Kidney (tissue), 14 donors: ENCODE data around the gene MED13. TPM values are rescaled to one million over a fixed set of nuclear protein-coding genes. Genes with fewer than 3 reads are reported as not detected.

Experiments
- DNase-seq, 5 donors: peaks; one replicate each; pipeline ENCODE4 v3.0.0-alpha.2; 2013 to 2020
- FAIRE-seq: peaks from 2 replicates; lab custom pipeline; 2012; peaks lifted over from hg19 to GRCh38; lab: Jason Lieb, UNC
- H3K27ac ChIP-seq, 2 donors: one replicate each; pipeline ENCODE4 v1.7.0; 2013; ENCODE audit warnings: low read depth in 2 of 2, low read length in 2 of 2, inconsistent platforms in 1 of 2
- H3K27me3 ChIP-seq: one replicate; pipeline ENCODE4 v1.7.1; 2013; ENCODE audit warnings: low read length, inconsistent platforms; ENCODE audit not compliant: control insufficient read depth, insufficient read depth
- H3K36me3 ChIP-seq, 3 donors: one replicate each; pipeline versions ENCODE4 v1.7.0 to v1.7.1; 2013; ENCODE audit warnings: low read length in 3 of 3, control low read depth in 1 of 3, inconsistent platforms in 1 of 3; ENCODE audit not compliant: insufficient read depth in 3 of 3, control insufficient read depth in 2 of 3
- H3K4me1 ChIP-seq, 3 donors: one replicate each; pipeline versions ENCODE4 v1.7.0 to v1.7.1; 2013; ENCODE audit warnings: low read length in 3 of 3, inconsistent platforms in 1 of 3, low read depth in 1 of 3; ENCODE audit not compliant: control insufficient read depth in 2 of 3, insufficient read depth in 2 of 3
- H3K4me3 ChIP-seq, 3 donors: one replicate each; pipeline versions ENCODE4 v1.7.0 to v1.8.1; 2013; ENCODE audit warnings: low read length in 3 of 3, control low read depth in 1 of 3, inconsistent platforms in 1 of 3
- H3K9ac ChIP-seq, 3 donors: one replicate each; pipeline versions ENCODE4 v1.7.0 to v1.7.1; 2013; ENCODE audit warnings: low read length in 3 of 3, control low read depth in 1 of 3, inconsistent platforms in 1 of 3
- H3K9me3 ChIP-seq, 3 donors: one replicate each; pipeline versions ENCODE4 v1.7.0 to v1.7.1; 2013; ENCODE audit warnings: low read length in 3 of 3, control low read depth in 1 of 3, inconsistent platforms in 1 of 3; ENCODE audit not compliant: control insufficient read depth in 2 of 3, insufficient read depth in 1 of 3
- intact Hi-C: fragments of 100-400 bp; cut with DNase I; formaldehyde crosslinking; loops from one replicate; pipeline ENCODE4 v1.11.1; 2022
- polyA plus RNA-seq: library from polyadenylated mRNA; stranded (reverse); fragments of 350-450 nt; fragmentation: Illumina TruSeq; extraction: RNeasy Lipid Tissue Mini Kit (QIAGEN cat#74804); gene quantifications from one replicate; pipeline ENCODE4 v1.2.3, GENCODE V29; 2014; ENCODE audit warnings: low read depth, low replicate concordance; ENCODE audit not compliant: insufficient read depth
- total RNA-seq: library from RNA; stranded (reverse); fragmentation: NEBNext Ultra II Directional; extraction: Animal tissue kit (Norgen Biotek cat#: 25700); gene quantifications from one replicate; pipeline ENCODE4 v1.2.1, GENCODE V29; 2021
- TF ChIP-seq, protein P1 (sequence below): IDR thresholded peaks from 3 replicates; pipeline ENCODE4 v1.5.1; 2012; ENCODE audit warnings: mild to moderate bottlenecking, moderate library complexity, borderline replicate concordance; ENCODE audit not compliant: insufficient read depth; ENCODE audit errors: extremely low read depth
- donor health status: control.
- donor health status: control.
- donor health status: control.
- donor health status: control.
- donor health status: control.
- donor health status: DM: yes; HTN: yes; CAD: no.
- donor health status: Normal renal cell carcinoma (clear cell type).

Gene MED13
- total and polyA plus RNA-seq, 2 donors from 2014 or later, result 6.4 to 73.6 TPM

DNA sequence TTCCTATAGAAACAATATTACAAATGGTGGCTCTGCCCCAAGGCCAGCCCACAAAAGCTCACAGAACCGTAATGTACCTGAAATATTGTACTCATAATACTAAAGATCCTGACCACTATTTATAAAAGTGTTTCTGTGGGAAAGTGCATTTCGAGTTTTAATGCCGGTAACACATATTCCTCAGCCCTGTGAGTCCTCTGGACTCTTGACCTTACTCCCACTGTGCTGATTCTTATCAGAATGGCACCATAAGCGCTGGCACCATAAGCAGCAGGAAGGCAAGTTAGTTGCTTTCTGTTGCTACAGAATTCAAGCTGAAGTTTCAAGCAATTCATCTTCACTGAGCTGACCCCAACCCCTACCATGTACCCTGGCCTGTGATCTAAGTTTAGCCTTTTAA is 36.4 kb upstream of the MED13 start:
- H3K36me3 ChIP-seq, result no peaks in the 10 kb centered on the region
- no peaks in the 10 kb centered on the region for H3K9me3 ChIP-seq
- DNase-seq, result no peak
- no peaks in the 10 kb centered on the region for H3K27me3 ChIP-seq
- no peak overlapping the region for H3K4me3 ChIP-seq
- TF ChIP-seq, protein P1, sequence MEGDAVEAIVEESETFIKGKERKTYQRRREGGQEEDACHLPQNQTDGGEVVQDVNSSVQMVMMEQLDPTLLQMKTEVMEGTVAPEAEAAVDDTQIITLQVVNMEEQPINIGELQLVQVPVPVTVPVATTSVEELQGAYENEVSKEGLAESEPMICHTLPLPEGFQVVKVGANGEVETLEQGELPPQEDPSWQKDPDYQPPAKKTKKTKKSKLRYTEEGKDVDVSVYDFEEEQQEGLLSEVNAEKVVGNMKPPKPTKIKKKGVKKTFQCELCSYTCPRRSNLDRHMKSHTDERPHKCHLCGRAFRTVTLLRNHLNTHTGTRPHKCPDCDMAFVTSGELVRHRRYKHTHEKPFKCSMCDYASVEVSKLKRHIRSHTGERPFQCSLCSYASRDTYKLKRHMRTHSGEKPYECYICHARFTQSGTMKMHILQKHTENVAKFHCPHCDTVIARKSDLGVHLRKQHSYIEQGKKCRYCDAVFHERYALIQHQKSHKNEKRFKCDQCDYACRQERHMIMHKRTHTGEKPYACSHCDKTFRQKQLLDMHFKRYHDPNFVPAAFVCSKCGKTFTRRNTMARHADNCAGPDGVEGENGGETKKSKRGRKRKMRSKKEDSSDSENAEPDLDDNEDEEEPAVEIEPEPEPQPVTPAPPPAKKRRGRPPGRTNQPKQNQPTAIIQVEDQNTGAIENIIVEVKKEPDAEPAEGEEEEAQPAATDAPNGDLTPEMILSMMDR, result no peak
- H3K4me1 ChIP-seq, result peaks cover 0 to 3% (median 0%) of the 10 kb centered on the region in 3 donors
- no peak overlapping the region for H3K27ac ChIP-seq
- FAIRE-seq, result no peak
- intact Hi-C loops, result no loop called here
- no peak overlapping the region for H3K9ac ChIP-seq

DNA sequence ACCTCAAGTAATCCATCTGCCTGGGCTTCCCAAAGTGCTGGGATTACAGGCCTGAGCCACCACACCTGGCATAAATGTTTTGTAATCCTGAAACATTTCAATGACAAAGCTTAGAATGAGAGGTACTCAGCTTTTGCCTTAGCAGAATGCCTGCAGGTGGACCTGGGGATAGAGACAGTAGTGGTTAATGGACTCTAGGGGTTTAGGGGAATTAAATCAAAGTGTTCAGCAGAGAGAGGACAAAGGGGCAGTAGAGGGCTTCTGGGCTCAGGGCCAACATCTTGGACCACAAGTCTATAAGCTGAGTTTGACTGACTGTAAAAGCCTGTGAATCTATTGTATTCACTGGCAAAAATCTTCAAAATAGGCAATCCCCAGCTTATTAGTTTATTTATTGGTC is 36.0 kb upstream of the MED13 start:
- no peaks in the 10 kb centered on the region for H3K9me3 ChIP-seq
- H3K27ac ChIP-seq, result no peak overlapping the region
- no peak overlapping the region for H3K9ac ChIP-seq
- no peaks in the 10 kb centered on the region for H3K36me3 ChIP-seq
- DNase-seq, result peak in 1 of 5 donors; percentile 3
- peaks cover 0 to 3% (median 0%) of the 10 kb centered on the region in 3 donors for H3K4me1 ChIP-seq
- TF ChIP-seq, protein P1, result no peak
- intact Hi-C loops, result no loop called here
- no peak for FAIRE-seq
- no peaks in the 10 kb centered on the region for H3K27me3 ChIP-seq
- H3K4me3 ChIP-seq, result no peak overlapping the region

DNA sequence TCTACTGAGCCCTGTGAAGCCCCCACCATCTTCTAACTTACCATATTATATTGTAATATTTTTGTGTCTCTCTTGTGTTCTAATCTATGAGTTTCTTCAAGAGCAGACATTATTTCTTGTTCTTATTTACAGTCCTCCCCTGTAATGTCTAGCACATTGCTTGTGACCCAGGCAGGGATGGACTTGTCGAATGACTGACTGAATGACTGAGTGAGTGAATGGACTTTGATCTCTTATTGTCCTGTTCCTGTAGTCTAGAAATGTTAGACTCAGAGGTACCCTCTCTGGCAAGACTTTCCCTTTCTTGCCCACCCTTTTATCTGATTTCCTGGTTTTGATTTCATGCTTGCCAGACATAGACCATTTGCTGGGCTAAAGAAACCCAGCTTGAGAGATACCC is 35.0 kb upstream of the MED13 start:
- no peak for FAIRE-seq
- no peaks in the 10 kb centered on the region for H3K27me3 ChIP-seq
- no peaks in the 10 kb centered on the region for H3K36me3 ChIP-seq
- DNase-seq, result no peak
- H3K4me3 ChIP-seq, result no peak overlapping the region
- H3K9me3 ChIP-seq, result no peaks in the 10 kb centered on the region
- H3K9ac ChIP-seq, result no peak overlapping the region
- TF ChIP-seq, protein P1, result no peak
- no peak overlapping the region for H3K27ac ChIP-seq
- peaks cover 0 to 3% (median 0%) of the 10 kb centered on the region in 3 donors for H3K4me1 ChIP-seq
- intact Hi-C loops, result no loop called here

DNA sequence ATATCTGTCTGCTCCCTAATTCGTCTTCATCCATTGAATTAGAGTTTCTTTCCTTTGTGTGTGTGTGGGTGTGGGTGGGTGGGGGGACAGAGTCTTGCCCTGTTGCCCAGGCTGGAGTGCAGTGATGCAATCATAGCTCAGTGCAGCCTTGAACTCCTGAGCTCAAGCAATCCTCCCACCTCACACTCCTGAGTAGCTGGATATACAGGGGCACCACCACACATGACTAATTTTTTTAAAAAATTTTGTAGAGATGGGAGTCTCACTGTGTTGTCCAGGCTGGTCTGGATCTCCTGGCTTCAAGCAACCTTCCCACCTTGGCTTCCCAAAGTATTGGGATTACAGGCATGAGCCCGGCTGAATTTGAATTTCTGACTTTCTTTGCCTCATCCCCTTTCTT is 34.5 kb upstream of the MED13 start:
- H3K36me3 ChIP-seq, result no peaks in the 10 kb centered on the region
- FAIRE-seq, result no peak
- TF ChIP-seq, protein P1, result no peak

More for the DNA sequence above, 34.5 kb upstream of the MED13 start:
- DNase-seq, result no peak
- Histone ChIP-seq H3K27me3 (no peaks in the 10 kb centered on the region), H3K4me3 (no peak overlapping the region), H3K27ac (no peak overlapping the region), H3K9ac (no peak overlapping the region), H3K9me3 (no peaks in the 10 kb centered on the region), H3K4me1 (peaks cover 0 to 3% (median 0%) of the 10 kb centered on the region in 3 donors)
- intact Hi-C loops, result no loop called here
